ENCODE results near the gene BRSK1. TPM values are rescaled to one million over a fixed set of nuclear protein-coding genes. Genes with fewer than 3 reads are reported as not detected.
A peak's percentile ranks its signal among the peaks of the same experiment; 100 is the strongest.

Gene BRSK1
- total and polyA plus RNA-seq, 2 donors from 2014 or later: 1.4 to 6.5 TPM

DNA sequence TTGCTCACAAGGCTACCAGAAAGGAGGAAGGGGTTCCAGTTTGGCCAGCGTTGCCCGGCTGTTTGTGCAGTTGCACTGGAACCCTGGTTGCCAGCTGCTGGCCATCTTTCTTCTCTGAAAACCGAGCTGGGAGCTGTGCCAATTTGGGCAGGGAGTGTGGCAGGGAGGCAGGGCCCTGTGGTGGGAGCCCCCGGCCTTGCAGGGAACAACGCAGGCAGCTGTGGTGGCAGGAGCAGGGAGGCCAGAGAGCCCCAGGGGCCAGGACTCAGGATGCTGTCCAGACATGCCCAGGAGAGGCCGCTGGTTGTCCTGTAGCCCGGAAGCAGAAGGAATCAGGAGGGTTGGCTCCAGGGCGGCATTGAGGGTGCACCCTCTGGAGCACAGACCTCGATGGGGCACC, 60.6 kb downstream of the BRSK1 start:
- Histone ChIP-seq H3K9ac (ENCODE audit: low read length in 3 of 3) (no peak overlapping the region), H3K27me3 (ENCODE audit: control insufficient read depth, insufficient read depth, low read length) (no peaks in the 10 kb centered on the region), H3K4me1 (ENCODE audit: control insufficient read depth in 2 of 3, insufficient read depth in 2 of 3, low read depth in 1 of 3, low read length in 3 of 3) (peaks cover 0 to 12% (median 0%) of the 10 kb centered on the region in 3 donors), H3K4me3 (ENCODE audit: low read length in 3 of 3) (no peak overlapping the region), H3K9me3 (ENCODE audit: control insufficient read depth in 2 of 3, insufficient read depth in 1 of 3, low read length in 3 of 3) (no peaks in the 10 kb centered on the region), H3K36me3 (ENCODE audit: control insufficient read depth in 2 of 3, insufficient read depth in 3 of 3, low read length in 3 of 3) (no peaks in the 10 kb centered on the region), H3K27ac (ENCODE audit: low read depth in 2 of 2, low read length in 2 of 2) (no peak overlapping the region)
- no peak for FAIRE-seq
- intact Hi-C loops (cut with DNase I): no loop called here
- DNase-seq: no peak
- no peak for TF ChIP-seq CTCF (IDR thresholded peaks at IDR 0.05; ENCODE audit: borderline replicate concordance, extremely low read depth, insufficient read depth)

- no peaks in the 10 kb centered on the region for H3K9me3 ChIP-seq (ENCODE audit: control insufficient read depth in 2 of 3, insufficient read depth in 1 of 3, low read length in 3 of 3)
- intact Hi-C loops (cut with DNase I): no loop called here
- H3K4me3 ChIP-seq (ENCODE audit: low read length in 3 of 3): no peak overlapping the region
- H3K4me1 ChIP-seq (ENCODE audit: control insufficient read depth in 2 of 3, insufficient read depth in 2 of 3, low read depth in 1 of 3, low read length in 3 of 3): peaks cover 0 to 10% (median 0%) of the 10 kb centered on the region in 3 donors
- peak in 1 of 5 donors; percentile 68 for DNase-seq
- H3K9ac ChIP-seq (ENCODE audit: low read length in 3 of 3): no peak overlapping the region
- H3K36me3 ChIP-seq (ENCODE audit: control insufficient read depth in 2 of 3, insufficient read depth in 3 of 3, low read length in 3 of 3): no peaks in the 10 kb centered on the region
- FAIRE-seq: no peak
- no peak overlapping the region for H3K27ac ChIP-seq (ENCODE audit: low read depth in 2 of 2, low read length in 2 of 2)
- no peak for TF ChIP-seq CTCF (IDR thresholded peaks at IDR 0.05; ENCODE audit: borderline replicate concordance, extremely low read depth, insufficient read depth)
- no peaks in the 10 kb centered on the region for H3K27me3 ChIP-seq (ENCODE audit: control insufficient read depth, insufficient read depth, low read length)
These were observed 61.5 kb downstream of the BRSK1 start for GRCh38 chr19:55345101-55345817.

DNA sequence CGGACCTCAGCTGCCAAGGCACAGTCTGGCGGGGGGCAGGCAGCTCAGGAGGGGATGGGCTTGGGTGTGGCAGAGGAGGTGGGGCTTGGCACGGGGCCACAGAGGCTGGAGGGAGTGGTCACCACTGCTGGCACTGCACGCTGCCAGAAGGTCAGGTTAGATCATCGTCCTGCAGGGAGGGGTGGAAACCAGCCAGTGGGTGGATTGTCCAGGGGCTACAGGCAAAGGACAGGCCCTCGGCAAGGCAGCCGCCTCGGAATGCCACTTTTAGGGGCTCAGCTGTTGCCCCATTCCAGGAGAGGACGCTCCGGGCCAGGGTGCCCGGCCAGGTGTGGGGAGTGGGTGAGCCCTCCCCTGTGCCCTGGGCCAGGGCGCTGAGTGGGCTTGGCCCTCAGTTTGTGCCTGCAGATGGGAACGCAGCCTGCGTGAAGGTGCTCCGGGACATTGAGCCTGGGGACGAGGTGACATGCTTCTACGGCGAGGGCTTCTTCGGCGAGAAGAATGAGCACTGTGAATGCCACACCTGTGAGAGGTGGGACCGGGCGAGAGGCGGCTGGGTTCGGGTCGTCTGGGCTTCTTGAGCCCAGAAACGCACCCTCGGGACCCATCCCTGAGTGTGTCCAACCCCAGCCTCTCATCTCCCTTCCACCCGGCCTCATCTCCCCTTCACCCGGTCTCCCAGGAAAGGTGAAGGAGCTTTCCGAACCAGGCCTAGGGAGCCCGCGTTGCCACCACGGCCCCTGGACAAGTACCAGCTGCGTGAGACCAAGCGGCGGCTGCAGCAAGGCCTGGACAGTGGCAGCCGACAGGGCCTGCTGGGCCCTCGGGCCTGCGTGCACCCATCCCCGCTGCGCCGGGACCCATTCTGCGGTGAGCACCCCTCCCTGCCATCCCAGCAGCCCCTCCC, 62.3 kb downstream of the BRSK1 start:
- H3K27ac ChIP-seq (ENCODE audit: low read depth in 2 of 2, low read length in 2 of 2): no peak overlapping the region
- DNase-seq (peak in 2 of 5 donors; percentile 69 to 70), FAIRE-seq (no peak)
- no peaks in the 10 kb centered on the region for H3K36me3 ChIP-seq (ENCODE audit: control insufficient read depth in 2 of 3, insufficient read depth in 3 of 3, low read length in 3 of 3)
- TF ChIP-seq CTCF (IDR thresholded peaks at IDR 0.05; ENCODE audit: borderline replicate concordance, extremely low read depth, insufficient read depth): no peak
- no peaks in the 10 kb centered on the region for H3K27me3 ChIP-seq (ENCODE audit: control insufficient read depth, insufficient read depth, low read length)
- H3K4me3 ChIP-seq (ENCODE audit: low read length in 3 of 3): no peak overlapping the region
- no peak overlapping the region for H3K9ac ChIP-seq (ENCODE audit: low read length in 3 of 3)
- intact Hi-C loops (cut with DNase I): no loop called here
- H3K9me3 ChIP-seq (ENCODE audit: control insufficient read depth in 2 of 3, insufficient read depth in 1 of 3, low read length in 3 of 3): no peaks in the 10 kb centered on the region
- H3K4me1 ChIP-seq (ENCODE audit: control insufficient read depth in 2 of 3, insufficient read depth in 2 of 3, low read depth in 1 of 3, low read length in 3 of 3): peaks cover 0 to 4% (median 0%) of the 10 kb centered on the region in 3 donors
